SK-N-MC (cell line): Measurements from ENCODE around the gene XPR1.

Experiments used
- EZH2 ChIP-seq: fragments of 200-600 bp; sonication (generic); IDR thresholded peaks from one replicate; pipeline ENCODE4 v1.6.1; 2017; ENCODE audit warnings: antibody characterized with exemption
- POLR2AphosphoS5 ChIP-seq: IDR thresholded peaks from 2 replicates; pipeline ENCODE4 v1.6.1; 2012; ENCODE audit warnings: mild to moderate bottlenecking, low read depth, low read length, borderline replicate concordance

GRCh38 chr1:180927841-180928240, 296.0 kb downstream of the XPR1 start:
- TF ChIP-seq EZH2, result no peak
- no peak for TF ChIP-seq POLR2AphosphoS5
